IMR-90 (cell line): ENCODE data around the gene CELSR1. TPM values are rescaled to one million over a fixed set of nuclear protein-coding genes. Genes with fewer than 3 reads are reported as not detected.

Source experiments
- ATAC-seq: fragments of 200-7000 bp; cut with Tn5 transposase; 2 replicates; pipeline ENCODE4 v1.9.1; 2020; ENCODE audit warnings: low read depth, mild to moderate bottlenecking, moderate library complexity
- BruUV-seq: library from RNA; stranded (reverse); fragments of 400-500 nt; replicated peaks from 2 replicates; lab custom pipeline; 2021; lab: Mats Ljungman, UMichigan
- CTCF ChIA-PET: fragments of 300-600 bp; formaldehyde crosslinking; extraction: SDS; loops from one replicate; lab custom pipeline; 2021; ENCODE audit warnings: antibody characterized with exemption; lab: Yijun Ruan, JAX
- POLR2A ChIA-PET: fragments of 300-600 bp; sonication (Branson Sonifier 250); formaldehyde crosslinking; loops from one replicate; lab custom pipeline; 2022; ENCODE audit warnings: antibody characterized with exemption; ENCODE audit not compliant: unreplicated experiment; lab: Charles Lee
- DNase-seq: peaks from one replicate; pipeline ENCODE4 v3.0.0; 2013
- H2AFZ ChIP-seq: replicated peaks from 2 replicates; pipeline ENCODE3; 2013; ENCODE audit warnings: low read length, mild to moderate bottlenecking; ENCODE audit not compliant: poor library complexity
- H2AK5ac ChIP-seq: 2 replicates; pipeline ENCODE4 v1.6.1; 2013; ENCODE audit warnings: low read depth, low read length, inconsistent platforms
- H2AK9ac ChIP-seq: replicated peaks from 2 replicates; pipeline ENCODE3; 2013; ENCODE audit warnings: mild to moderate bottlenecking, low read depth, low read length, moderate library complexity; ENCODE audit not compliant: poor library complexity
- H2BK120ac ChIP-seq: 2 replicates; pipeline ENCODE4 v1.6.1; 2013; ENCODE audit warnings: low read depth, low read length, inconsistent platforms
- H2BK15ac ChIP-seq: 3 replicates; pipeline ENCODE4 v1.6.1; 2013; ENCODE audit warnings: low read depth, low read length, inconsistent platforms
- H2BK20ac ChIP-seq: 2 replicates; pipeline ENCODE4 v1.6.1; 2013; ENCODE audit warnings: low read depth, mild to moderate bottlenecking, inconsistent platforms, low read length, moderate library complexity
- H2BK5ac ChIP-seq: 2 replicates; pipeline ENCODE4 v1.6.1; 2013; ENCODE audit warnings: mild to moderate bottlenecking, low read depth, low read length, inconsistent platforms; ENCODE audit not compliant: poor library complexity, severe bottlenecking
- H3K14ac ChIP-seq: replicated peaks from 2 replicates; pipeline ENCODE4 v1.6.1; 2013; ENCODE audit warnings: low read depth, low read length, inconsistent platforms
- H3K18ac ChIP-seq: 2 replicates; pipeline ENCODE4 v1.6.1; 2013; ENCODE audit warnings: low read depth, low read length, control low read depth
- H3K23ac ChIP-seq: 2 replicates; pipeline ENCODE4 v1.6.1; 2013; ENCODE audit warnings: low read depth, low read length, inconsistent platforms
- H3K27ac ChIP-seq: 2 replicates; pipeline ENCODE4 v1.5.1; 2013; ENCODE audit warnings: mild to moderate bottlenecking, control low read depth, low read length; ENCODE audit not compliant: insufficient read depth
- H3K27me3 ChIP-seq: 2 replicates; pipeline ENCODE4 v1.6.1; 2013; ENCODE audit warnings: low read length; ENCODE audit not compliant: control insufficient read depth, insufficient read depth
- H3K36me3 ChIP-seq: 2 replicates; pipeline ENCODE4 v1.6.1; 2013; ENCODE audit warnings: low read length, mixed read lengths; ENCODE audit not compliant: control insufficient read depth, insufficient read depth
- H3K4ac ChIP-seq: 2 replicates; pipeline ENCODE4 v1.6.1; 2013; ENCODE audit warnings: low read depth, low read length, inconsistent platforms
- H3K4me1 ChIP-seq: 2 replicates; pipeline ENCODE4 v1.6.1; 2013; ENCODE audit warnings: low read length, mixed read lengths; ENCODE audit not compliant: control insufficient read depth, insufficient read depth
- H3K4me2 ChIP-seq: 2 replicates; pipeline ENCODE4 v1.6.1; 2013; ENCODE audit warnings: low read depth, mild to moderate bottlenecking, control low read depth, low read length, moderate library complexity
- H3K4me3 ChIP-seq: 2 replicates; pipeline ENCODE4 v1.5.1; 2013; ENCODE audit warnings: low read depth, mild to moderate bottlenecking, control low read depth, low read length, moderate library complexity; ENCODE audit not compliant: insufficient read depth
- H3K56ac ChIP-seq: 2 replicates; pipeline ENCODE4 v1.6.1; 2013; ENCODE audit warnings: low read length, inconsistent platforms; ENCODE audit not compliant: insufficient read depth; ENCODE audit errors: extremely low read depth
- H3K79me1 ChIP-seq, 2 experiments: 2 replicates each; pipeline ENCODE4 v1.6.1; 2013; ENCODE audit warnings: low read length in 2 of 2, inconsistent platforms in 1 of 2, low read depth in 1 of 2
- H3K9ac ChIP-seq: 2 replicates; pipeline ENCODE4 v1.6.1; 2013; ENCODE audit warnings: low read depth, low read length, control low read depth
- H3K9me1 ChIP-seq: 2 replicates; pipeline ENCODE4 v1.6.1; 2013; ENCODE audit warnings: low read length, inconsistent platforms; ENCODE audit not compliant: insufficient read depth
- H3K9me3 ChIP-seq: 2 replicates; pipeline ENCODE4 v1.6.1; 2013; ENCODE audit warnings: low read length; ENCODE audit not compliant: control insufficient read depth, insufficient read depth
- H4K20me1 ChIP-seq: 2 replicates; pipeline ENCODE4 v1.6.1; 2013; ENCODE audit warnings: low read length, inconsistent platforms; ENCODE audit not compliant: insufficient read depth
- H4K5ac ChIP-seq: 2 replicates; pipeline ENCODE4 v1.6.1; 2013; ENCODE audit warnings: mild to moderate bottlenecking, low read depth, low read length, control low read depth
- H4K8ac ChIP-seq, 2 experiments: 2 replicates each; pipeline ENCODE4 v1.6.1; 2013; ENCODE audit warnings: low read depth in 2 of 2, low read length in 2 of 2, control low read depth in 1 of 2, inconsistent platforms in 1 of 2
- H4K91ac ChIP-seq: 2 replicates; pipeline ENCODE4 v1.6.1; 2013; ENCODE audit warnings: low read depth, low read length, inconsistent platforms; ENCODE audit not compliant: insufficient read depth
- CHD1 ChIP-seq: IDR thresholded peaks from 2 replicates; pipeline ENCODE4 v1.6.1; 2012; ENCODE audit warnings: low read depth, low read length, improper control_type of control experiment
- MAZ ChIP-seq: IDR thresholded peaks from 2 replicates; pipeline ENCODE4 v1.6.1; 2012; ENCODE audit warnings: low read depth, mild to moderate bottlenecking, low read length, improper control_type of control experiment, moderate library complexity, borderline replicate concordance
- MXI1 ChIP-seq: IDR thresholded peaks from 2 replicates; pipeline ENCODE4 v1.6.1; 2012; ENCODE audit warnings: low read depth, mild to moderate bottlenecking, low read length, moderate library complexity, borderline replicate concordance
- POLR2A ChIP-seq: IDR thresholded peaks from 2 replicates; pipeline ENCODE4 v1.6.1; 2012; ENCODE audit warnings: mild to moderate bottlenecking, low read depth, low read length
- RAD21 ChIP-seq: IDR thresholded peaks from 2 replicates; pipeline ENCODE4 v1.6.1; 2012; ENCODE audit warnings: low read length, improper control_type of control experiment
- RCOR1 ChIP-seq: IDR thresholded peaks from 2 replicates; pipeline ENCODE4 v1.6.1; 2012; ENCODE audit warnings: mild to moderate bottlenecking, low read length, improper control_type of control experiment; ENCODE audit not compliant: insufficient replicate concordance
- WGBS, 2 experiments: methylation state at CpG; one replicate each; pipeline versions ENCODE4 v1.1.5 to v1.1.7; 2013; ENCODE audit warnings: missing lambda C conversion rate in 2 of 2; ENCODE audit not compliant: insufficient read length in 1 of 2; ENCODE audit errors: extremely low coverage in 2 of 2; 5-methylcytosine and 5-hydroxymethylcytosine counted together
- dilution Hi-C: fragments of 300-500 bp; cut with HindIII; formaldehyde crosslinking; loops from one replicate; pipeline ENCODE4 v1.14.3; 2018; ENCODE audit warnings: low sequenced_read_pairs; ENCODE audit not compliant: unreplicated experiment
- in situ Hi-C: fragments of 300-500 bp; cut with MboI; formaldehyde crosslinking; loops from 3 replicates; pipeline ENCODE4 v1.14.3; 2019; ENCODE audit warnings: low sequenced_read_pairs, inconsistent platforms, mixed read lengths
- intact Hi-C: fragments of 100-400 bp; cut with micrococcal nuclease; formaldehyde crosslinking; loops from 2 replicates; pipeline ENCODE4 v1.10.0; 2022
- polyA plus RNA-seq, 3 experiments: library from polyadenylated mRNA; depleted of rRNA; stranded (reverse); fragments of >200 nt; gene quantifications; 2 replicates each; pipeline ENCODE4 v1.2.3, GENCODE V29; 2012; ENCODE audit warnings: low replicate concordance in 1 of 3
- total RNA-seq: library from RNA; depleted of rRNA; stranded (reverse); fragments of >200 nt; gene quantifications from 2 replicates; pipeline ENCODE4 v1.2.3, GENCODE V29; 2012

The CELSR1 gene
- total and polyA plus RNA-seq, 2 of the 4 experiments (the other 2 are of a cell fraction), result 0.36 to 0.82 TPM

GRCh38 chr22:46351131-46351735 lies 186.2 kb downstream of the CELSR1 start:
- in situ Hi-C loops (no loop called here), dilution Hi-C loops (no loop called here), intact Hi-C loops (no loop called here)
- Histone ChIP-seq H3K9ac (no peak overlapping the region), H2AK5ac (no peak overlapping the region), H3K56ac (no peak overlapping the region), H4K8ac (no peak overlapping the region), H3K14ac (no peak overlapping the region), H2BK20ac (no peak overlapping the region), H4K5ac (no peak overlapping the region), H3K23ac (no peak overlapping the region), H2BK5ac (no peak overlapping the region), H2BK15ac (no peak overlapping the region), H3K27ac (no peak overlapping the region), H3K79me1 (peaks cover 6 to 7% of the 10 kb centered on the region in 2 experiments; a peak in 3 of 4 replicates), H3K9me1 (no peaks in the 10 kb centered on the region), H2AFZ (no peak overlapping the region), H3K9me3 (no peaks in the 10 kb centered on the region), H3K4me3 (no peak overlapping the region), H4K20me1 (peaks cover 35% of the 10 kb centered on the region), H2AK9ac (peak overlapping the region; percentile 48), H3K4me2 (no peak overlapping the region), H2BK120ac (no peak overlapping the region), H3K4ac (no peak overlapping the region), H4K91ac (no peak overlapping the region), H3K18ac (no peak overlapping the region), H3K4me1 (no peaks in the 10 kb centered on the region), H3K36me3 (peaks cover 85% of the 10 kb centered on the region), H3K27me3 (no peaks in the 10 kb centered on the region)
- CTCF ChIA-PET, result no interaction called here
- DNase-seq, result no peak
- 90% methylated on average over 16 of the region's 28 CpGs; no CpG with 5 or more reads in 1 of the 2 experiments for WGBS, 2 experiments
- no peak for ATAC-seq
- POLR2A ChIA-PET, result no interaction called here
- BruUV-seq, result no TSS peak
- no peak for TF ChIP-seq RAD21
- no peak for TF ChIP-seq MAZ
- TF ChIP-seq MXI1, result no peak
- no peak for TF ChIP-seq POLR2A
- no peak for TF ChIP-seq RCOR1
- no peak for TF ChIP-seq CHD1
